ENCODE measurements around the gene GRM8.

Gene GRM8

DNA sequence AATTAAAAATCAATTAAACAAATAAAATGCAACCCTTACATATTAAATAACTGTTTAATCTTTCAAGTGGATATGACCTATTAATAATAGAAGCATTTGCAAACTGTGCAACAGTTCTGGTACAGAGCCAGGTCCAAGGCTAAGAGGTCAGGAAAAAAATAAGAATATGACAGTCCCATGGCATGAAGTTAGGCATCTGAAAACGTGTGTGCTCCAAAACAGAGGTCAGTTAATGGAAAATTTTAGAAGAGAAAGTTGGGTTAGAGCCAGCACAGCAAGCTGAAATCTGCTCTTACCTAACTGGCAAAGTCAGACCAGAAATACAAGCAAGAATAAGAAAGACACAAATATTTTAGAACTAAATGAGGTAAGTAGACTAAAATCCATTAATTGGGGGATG is 757.7 kb downstream of the GRM8 start:
- no peak for DNase-seq

DNA sequence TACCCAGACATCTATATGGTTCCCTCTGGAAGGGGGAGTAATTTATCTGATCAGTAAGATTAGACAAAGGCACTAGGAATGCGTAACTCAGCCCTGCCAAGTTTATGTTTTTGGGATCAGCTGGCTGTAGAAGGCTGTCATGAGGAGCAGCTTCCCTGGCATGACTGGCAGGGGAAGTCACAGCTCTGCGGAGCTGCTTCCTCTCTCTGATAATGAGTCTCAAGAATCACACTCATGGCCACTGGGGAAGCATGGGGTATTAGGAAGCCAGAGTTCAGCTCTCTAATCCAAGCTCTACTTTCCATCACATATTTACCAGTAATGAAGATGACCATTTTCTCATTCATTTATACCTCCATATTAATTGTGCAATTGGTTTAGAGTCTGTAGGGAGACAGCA is 758.9 kb downstream of the GRM8 start:
- no peak for DNase-seq

DNA sequence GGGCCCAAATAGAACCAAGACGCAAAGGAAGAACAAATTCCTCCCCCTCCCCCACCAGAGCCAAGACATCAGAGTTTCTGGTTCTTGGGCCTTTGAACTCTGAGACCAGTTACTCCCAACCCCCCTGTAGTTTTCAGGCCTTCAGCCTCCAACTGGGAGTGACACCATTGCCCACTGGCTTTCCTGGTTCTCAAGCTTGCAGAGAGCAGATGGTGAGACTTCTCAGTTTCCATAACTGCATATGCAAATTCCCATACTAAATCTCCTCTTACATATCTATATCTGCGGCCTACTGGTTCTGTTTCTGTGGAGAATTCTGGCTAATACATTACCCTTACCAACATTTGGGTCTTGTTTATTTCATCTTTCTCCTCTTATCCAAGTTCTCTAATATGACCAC is 762.9 kb downstream of the GRM8 start:
- DNase-seq = no peak

DNA sequence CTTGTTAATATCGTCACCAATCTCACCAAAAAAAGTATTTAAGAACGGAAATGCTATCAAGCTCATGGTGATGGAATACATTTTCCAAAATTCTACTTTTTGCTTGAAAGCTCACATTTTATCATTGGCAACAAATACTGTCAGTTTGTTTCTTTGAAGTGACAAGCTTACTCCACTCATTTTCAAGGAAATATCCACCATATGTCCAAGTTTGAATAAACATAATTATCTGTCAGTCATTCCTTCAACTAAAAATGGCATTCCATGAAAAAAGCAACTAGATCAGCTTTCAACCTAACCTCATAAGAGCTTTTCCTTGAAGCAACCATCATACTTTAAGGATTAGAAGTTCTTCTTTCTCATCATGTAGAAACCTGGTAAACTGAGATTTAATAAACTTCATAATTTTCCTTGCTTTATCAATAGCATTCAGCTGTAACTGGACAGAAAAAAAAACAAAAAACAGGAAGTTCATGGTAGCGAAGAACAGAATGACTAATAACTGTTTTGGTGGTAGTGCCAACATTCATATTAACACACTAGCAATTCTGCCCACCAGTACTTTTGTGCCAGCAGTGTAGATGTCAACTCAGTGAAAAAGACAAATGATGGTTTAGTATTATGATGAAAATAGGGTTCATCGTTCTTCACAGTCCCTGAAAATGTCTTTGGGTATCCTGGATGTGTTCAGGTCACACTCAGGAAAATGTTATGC is 764.9 kb downstream of the GRM8 start:
- no peak for DNase-seq

DNA sequence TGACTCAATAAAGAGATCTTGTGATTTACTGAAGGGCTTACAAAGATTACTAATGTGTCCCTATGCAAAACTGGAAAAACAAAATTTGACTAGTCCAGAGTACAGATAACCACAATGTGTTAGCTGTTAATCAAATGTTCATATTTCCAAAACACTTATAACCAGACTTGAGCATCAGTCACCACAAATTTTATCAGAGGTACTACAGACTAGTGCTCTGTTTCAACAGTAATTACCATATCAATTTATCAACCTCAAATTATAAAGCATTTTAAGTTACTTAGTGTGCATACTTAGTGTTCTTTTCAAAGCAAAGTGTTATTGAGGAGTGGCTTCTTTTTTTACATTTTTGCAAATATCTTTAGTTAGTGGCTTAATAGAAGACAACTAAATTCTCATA is 765.9 kb downstream of the GRM8 start:
- no peak for DNase-seq

DNA sequence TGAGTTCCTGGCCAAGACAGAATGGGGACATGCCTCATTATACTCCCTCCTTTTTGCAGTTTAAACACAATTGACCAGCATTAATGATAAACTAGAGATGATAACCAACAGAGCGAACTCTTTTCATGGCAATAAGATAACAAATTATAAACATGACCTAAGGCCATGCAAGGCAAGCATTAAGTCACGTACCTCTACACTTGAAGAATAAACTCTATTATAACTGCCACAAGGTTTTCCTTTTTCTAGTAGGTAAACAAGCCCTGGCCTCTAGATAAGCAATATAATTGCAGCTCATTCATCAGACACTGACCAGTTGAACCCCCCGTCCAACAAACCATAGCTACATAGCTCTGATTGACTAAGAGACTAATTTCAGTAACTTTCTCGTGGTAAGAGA is 767.0 kb downstream of the GRM8 start:
- DNase-seq = no peak

DNA sequence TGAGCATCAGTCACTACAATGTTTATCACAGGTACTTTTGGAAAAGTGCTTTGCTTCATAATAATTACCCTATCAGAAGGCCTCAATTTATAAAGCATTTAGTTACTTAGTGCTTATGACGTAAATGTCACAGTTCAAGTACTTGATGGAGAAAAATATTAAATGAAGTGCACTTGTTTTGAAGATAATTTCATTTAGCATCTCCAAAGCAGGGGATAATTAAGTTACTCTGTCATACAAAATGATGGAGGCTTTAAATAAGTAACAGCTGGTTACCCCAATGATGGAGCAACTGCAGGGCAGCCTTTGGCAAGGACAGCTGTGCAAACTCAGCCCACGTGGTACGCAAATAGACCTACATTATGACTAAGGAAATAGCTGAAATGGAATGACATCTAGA is 768.8 kb downstream of the GRM8 start:
- peak; percentile 84 for DNase-seq

DNA sequence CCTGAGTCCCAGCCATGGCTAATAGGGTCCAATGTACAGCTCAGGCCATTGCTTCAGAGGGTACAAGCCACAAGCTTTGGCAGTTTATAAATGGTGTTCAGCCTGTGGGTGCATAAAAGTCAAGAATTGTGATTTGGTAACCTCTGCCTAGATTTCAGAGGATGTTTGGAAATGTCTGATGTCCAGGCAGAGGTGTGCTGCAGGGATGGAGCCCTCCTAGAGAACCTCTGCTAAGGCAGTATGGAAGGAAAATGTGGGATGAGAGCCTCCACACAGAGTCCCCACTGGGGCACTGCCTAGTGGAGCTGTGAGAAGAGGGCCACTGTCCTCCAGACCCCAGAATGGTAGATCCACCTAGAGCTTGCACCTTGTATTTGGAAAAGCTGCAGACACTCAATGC is 779.9 kb downstream of the GRM8 start:
- DNase-seq = no peak

DNA sequence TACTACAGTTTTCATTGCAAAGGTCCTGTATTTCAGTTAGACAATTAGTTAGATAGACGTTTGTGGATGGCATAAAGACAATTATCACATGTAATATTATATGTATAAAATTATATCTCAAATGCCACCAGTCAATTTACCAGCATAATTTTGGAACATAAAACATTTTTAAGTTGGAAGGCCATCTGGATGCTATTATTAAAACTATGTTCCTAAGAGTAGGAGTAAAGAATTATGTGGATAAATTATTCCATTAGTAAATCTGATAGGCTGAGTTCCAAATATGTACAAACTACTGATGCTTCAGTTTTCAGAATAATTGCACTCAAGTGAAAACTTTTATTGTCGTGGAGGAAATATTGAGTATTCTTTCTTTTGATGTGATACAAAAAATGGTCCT is 790.3 kb downstream of the GRM8 start:
- DNase-seq = no peak

DNA sequence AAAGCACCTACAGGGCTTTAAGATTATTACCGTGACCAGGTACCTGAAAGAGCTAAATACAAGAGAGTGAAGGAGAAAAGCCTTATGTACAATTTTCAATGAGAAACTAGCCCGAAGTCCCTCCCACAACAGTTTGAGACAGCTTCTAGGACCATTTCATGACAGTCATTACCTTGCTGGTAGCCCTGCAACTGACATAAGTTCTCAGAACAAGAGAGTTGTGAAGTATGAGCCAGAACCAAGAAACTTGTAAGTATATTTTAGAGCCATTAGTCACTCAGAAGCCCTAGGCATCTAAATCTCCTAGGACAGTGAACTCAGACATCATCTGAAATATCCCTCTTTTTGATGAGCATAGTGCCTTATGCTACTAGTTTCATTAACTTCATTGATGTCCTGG is 792.1 kb downstream of the GRM8 start:
- no peak for DNase-seq

DNA sequence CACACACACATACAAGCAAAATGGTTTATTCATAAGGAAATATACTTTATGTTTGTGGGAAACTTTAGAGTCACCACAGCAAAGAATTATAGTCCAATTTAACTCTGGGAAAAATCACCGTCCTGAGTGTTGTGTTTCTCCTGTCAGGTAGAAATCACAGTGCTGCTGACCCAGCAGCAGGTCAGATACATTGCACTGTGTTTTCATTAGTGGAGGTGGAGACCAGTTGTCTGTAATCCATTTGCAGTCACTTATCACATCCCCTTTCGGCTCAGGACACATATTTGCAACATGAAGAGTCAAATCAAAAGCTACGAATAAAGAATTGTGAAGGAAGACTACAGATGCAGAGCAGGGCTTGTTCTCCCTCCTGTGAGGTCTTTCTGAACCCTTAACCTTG is 799.6 kb downstream of the GRM8 start:
- no peak for DNase-seq

DNA sequence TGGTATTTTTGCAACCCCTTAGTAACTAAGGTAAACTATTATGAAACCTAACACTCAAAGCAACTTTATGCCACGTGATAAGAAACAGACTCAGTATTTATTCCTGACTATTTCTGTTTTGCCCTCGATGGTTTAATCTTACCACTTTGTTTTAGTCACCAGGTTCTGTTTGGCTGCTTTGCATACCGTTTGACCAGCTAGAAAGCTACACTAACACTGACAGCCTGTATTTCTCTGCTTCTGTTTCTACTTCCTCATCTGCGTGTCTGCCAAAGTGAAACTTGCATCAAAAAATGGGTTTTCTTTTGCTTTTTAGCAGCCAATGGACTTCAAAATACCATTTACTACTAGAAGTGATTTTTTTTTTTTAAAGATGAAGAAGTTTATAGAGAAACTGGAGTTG is 802.5 kb downstream of the GRM8 start:
- no peak for DNase-seq

DNA sequence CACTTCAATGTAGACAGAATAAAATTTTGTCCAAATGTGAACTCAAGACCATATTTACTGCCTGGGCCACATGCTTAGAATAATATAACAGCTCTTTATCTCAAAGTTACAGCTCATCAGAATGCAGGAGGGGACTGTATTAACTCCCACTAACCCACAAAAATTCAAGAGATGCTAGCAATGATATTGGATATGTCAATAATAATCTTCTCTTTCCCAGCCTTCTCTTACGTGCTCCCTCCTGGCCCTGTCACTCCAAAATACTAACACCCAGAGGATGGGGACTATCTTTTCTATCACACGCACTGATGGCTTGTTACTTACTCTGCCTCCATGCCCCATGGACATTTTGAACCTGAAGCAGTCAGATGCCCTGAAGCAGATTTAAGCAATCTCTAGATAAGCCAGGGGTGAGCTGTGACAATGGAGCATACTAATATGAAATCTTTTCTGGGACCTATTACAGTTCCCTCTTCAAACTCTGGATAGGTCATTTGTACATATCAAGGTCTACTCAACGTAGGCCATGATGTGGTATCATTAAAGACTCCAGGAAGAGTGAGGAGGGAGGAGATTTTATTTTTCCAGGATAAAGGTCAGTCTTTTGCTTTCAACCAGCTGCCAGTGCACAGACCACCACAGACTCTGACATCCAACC is 803.0 kb downstream of the GRM8 start:
- no peak for DNase-seq

DNA sequence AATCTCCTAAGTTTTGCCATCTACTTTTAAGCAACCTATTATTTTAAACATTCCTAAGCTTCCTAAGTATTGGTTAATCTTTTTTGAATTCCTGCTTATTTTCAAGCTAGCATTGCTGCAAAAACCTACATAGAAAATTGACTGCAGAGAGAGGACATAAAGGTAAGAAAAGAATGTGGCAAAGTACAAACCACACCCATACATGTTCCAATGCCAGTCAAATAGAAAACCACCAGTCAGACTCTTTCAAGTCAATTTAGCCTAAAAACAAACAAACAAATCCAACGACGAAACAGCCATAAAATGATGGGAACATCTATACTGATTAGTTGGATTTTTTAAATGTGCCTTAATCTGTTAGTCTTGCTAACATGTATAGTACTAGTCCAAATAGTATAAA is 804.8 kb downstream of the GRM8 start:
- no peak for DNase-seq

DNA sequence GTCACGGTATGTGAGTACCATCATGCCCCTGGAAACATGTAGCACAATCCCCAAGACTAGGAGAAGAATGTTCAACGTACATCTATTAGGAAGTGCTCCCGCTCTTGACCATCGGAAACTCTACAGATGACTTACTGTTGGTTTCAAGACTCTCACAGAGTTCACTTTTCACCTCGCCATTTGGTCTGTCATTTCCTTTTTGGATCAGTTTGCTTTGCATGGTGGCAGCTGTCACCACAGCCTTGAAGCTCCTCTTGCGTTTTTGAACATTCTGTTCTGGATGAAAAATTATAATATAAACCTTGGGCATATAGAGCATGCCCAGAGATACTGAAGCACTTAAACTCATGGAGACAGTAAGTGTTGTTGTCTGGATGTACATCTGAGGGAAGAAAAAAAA is 806.8 kb downstream of the GRM8 start:
- no peak for DNase-seq

DNA sequence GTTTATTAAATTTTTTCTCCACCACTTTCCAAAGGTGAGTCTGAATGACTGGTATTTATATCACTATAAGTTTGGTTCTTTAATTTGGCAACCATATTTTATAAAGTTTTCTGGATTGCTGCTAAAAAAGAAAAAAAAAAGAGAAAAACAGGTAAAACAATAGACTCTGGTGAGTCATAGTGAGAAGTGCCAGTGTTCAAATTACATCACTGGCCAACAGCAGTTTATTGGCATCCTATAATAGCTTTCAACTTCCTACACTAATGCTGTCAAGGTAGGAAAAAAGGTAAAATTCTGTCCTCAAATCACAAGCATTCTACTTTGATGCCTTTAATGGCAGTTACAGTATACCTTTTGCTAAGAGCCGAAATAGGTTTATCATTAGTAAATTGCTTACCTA is 808.8 kb downstream of the GRM8 start:
- no peak for DNase-seq

DNA sequence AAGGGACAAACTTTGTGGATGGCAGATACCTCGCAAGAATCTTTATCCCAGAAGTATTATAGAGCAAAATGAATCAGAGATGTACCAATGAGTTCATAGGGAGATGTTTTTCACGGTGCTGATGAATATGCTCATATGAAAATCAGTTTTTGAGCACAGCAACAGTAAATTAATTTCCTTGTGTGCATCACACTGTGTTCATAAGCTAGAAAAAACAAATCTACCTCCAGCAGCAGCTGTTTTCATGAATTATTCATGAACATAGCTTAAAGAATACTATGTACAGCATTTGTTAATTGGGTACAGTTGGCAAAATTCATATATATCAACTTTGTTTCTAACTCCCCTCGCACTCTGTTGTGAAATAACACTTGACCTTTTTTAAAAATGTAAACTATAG is 809.8 kb downstream of the GRM8 start:
- no peak for DNase-seq

DNA sequence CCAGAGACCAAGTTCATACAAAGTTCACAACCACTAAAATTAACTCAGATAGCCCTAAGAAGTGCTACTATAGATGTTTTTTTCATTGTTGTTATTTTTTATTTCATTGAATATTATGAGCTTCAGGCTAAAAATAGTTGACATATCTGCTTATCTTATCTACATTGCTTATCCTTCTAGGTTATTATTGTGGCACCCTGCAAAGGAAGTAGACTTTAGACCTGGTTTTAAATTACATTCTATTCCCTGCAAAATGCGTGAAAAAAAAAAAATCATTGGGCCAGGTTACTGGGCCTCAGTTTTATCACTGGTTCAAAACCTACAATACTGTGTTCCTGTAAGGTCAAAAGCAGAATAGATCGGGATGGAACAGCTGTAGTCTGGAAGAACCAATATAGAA is 811.0 kb downstream of the GRM8 start:
- no peak for DNase-seq

DNA sequence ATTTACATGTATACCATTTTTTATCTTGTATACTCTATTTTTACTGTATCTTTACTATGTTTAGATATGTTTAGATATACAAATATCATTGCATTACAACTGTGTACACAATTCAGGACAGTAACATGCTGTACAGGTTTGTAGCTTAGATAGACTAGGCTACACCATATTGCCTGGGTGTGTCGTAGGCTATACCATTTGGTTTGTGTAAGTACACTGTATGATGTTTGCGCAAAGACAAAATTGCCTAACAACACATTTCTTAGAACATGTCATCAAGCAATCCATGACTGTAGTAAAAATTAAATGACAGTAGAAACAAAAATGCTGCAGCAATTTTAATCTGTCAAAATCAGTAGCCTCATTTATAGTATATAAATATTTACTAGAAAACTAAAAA is 812.2 kb downstream of the GRM8 start:
- no peak for DNase-seq

DNA sequence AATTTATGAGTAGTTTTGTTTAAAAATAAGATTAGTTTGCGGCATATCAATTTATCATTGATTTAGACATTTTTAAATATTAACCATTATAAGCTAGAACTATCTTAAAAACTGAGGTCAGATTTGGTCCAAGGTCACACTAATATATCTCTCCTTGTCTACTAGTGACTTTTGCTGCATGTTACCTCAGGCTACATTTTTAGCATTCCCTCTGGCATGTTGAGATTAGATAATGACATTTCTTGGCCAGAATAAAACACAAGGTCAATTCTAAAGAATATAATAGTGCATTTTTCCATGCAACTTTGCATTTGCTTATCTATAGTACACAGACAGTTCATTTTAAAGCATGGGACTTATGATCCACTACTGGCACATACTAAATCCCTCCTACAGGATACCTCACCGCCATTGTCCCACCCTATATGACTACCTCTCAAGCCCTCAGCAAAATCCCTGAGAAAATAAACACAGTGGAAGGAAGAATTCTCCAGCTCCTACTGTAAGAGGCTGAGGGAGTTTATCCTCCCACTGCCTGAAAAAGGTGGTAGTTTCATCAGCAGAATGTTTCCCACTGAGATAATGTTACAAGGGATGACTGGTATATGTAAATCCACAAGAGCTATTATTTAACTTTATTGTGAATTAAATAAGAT is 816.4 kb downstream of the GRM8 start:
- no peak for DNase-seq

DNA sequence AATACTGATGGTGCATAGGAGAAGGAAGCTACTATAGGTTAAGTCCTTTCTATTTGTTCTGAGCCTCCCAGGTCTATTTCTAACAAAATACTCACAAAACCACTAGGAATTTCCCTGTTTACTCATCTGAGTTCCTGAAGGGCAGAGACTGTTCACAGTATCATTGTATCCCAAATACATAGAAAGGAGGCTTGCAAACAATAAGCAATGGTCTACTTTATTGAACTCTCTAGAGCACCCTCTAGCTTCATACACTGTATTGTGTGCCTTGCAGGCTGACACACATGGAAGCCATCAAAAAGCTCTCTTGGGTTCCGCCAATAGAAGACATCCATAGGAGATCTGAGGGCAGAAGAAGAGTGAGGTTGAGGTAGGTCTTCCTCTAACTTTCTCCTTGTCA is 826.1 kb downstream of the GRM8 start:
- DNase-seq = no peak

DNA sequence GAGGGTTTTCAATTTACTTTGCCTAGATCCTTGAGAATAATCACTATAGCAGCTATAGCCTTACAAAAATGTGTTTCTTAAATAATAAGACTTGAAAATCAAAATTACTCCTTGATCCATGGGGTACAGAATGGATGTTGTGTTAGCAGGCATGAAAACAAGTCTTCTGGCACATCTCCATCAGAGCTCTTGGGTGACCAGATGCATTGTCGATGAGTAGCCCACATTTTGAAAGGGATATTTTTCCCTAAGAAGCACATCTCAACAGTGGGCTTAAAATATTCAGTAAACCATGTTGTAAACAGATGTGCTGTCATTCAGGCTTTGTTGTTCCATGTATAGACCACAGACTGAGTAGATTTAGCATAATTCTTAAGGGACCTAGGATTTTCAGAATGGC is 827.8 kb downstream of the GRM8 start:
- DNase-seq = no peak

DNA sequence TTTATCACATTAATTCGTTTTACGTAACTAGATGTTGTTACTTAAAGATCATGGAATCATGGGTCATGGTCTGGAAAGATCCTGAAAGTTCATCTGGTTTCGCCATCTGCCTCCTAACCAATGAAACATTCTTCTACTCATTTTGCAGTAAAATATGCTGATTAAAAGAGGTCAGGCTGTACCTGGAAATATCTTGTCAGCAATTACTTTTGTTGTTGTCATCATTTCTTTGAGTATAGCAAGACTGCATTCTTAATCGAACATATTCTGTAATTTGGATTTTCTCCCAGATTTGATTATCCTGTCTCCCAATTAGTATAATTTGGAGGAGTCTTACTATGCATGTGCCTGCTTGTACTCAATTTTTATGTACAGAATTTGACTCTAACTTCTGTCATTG is 833.7 kb downstream of the GRM8 start:
- no peak for DNase-seq

DNA sequence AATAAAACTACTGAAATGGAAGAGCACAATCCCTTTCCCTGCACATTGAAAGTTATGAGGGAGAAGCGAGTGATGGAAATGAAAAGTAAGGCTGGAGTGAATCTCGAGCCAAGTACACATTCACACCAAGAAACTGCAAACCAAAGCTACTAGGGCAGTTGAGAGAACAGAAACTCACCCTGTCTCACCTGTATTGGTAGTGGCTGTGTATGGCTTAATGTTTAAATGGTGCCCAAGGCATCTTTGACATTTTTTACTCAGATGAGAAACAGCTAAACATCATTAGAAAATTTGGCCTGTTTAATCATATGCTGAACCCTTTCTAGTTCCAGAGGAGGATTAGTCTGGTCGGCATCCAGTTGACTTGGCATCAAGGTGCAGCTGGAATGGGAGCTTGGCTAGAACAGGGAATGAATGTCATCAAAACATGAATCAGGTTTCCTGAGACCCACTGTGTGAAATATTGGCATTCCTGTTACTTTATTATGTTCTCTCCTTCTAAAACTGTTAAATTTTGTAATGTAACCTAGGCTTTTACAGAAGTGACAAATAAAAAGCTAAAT is 840.8 kb downstream of the GRM8 start:
- no peak for DNase-seq
